Naive thymus-derived CD4-positive, alpha-beta T cell (primary cell): ENCODE data around the gene NMT2. TPM values are rescaled to one million over a fixed set of nuclear protein-coding genes. Genes with fewer than 3 reads are reported as not detected.
A peak's percentile ranks its signal among the peaks of the same experiment; 100 is the strongest.

Source experiments
- ATAC-seq: fragments of 150-1000 bp; cut with Tn5 transposase; 2 replicates; pipeline ENCODE4 v1.10.0; 2021; ENCODE audit warnings: mild to moderate bottlenecking, moderate library complexity
- CTCF ChIA-PET: fragments of 350-600 bp; sonication (Branson Sonifier 250); formaldehyde crosslinking; loops from one replicate; lab custom pipeline; 2021; ENCODE audit warnings: antibody characterized with exemption; lab: Charles Lee
- POLR2A ChIA-PET: fragments of 350-600 bp; sonication (Branson Sonifier 250); formaldehyde crosslinking; loops from one replicate; lab custom pipeline; 2021; ENCODE audit warnings: antibody characterized with exemption, inconsistent platforms; lab: Charles Lee
- DNase-seq, 9 donors: peaks; one replicate each; pipeline versions ENCODE4 v3.0.0 to v3.0.0-alpha.2; 2020 to 2022; ENCODE audit warnings: mixed read lengths in 1 of 9
- H3K27ac ChIP-seq: one replicate; pipeline ENCODE4 v1.7.0; 2013; ENCODE audit warnings: mild to moderate bottlenecking, low read depth, low read length, moderate library complexity
- H3K27me3 ChIP-seq, 2 donors: one replicate each; pipeline ENCODE4 v1.7.0; 2013; ENCODE audit warnings: low read length in 2 of 2, mild to moderate bottlenecking in 2 of 2, moderate library complexity in 2 of 2; ENCODE audit not compliant: control insufficient read depth in 2 of 2, insufficient read depth in 2 of 2
- H3K36me3 ChIP-seq, 3 experiments: 1 replicate in 2 of 3; 2 replicates in 1 of 3; pipeline ENCODE4 v1.7.0; 2013; ENCODE audit warnings: low read length in 3 of 3, mild to moderate bottlenecking in 3 of 3, moderate library complexity in 1 of 3; ENCODE audit not compliant: insufficient read depth in 3 of 3, control insufficient read depth in 2 of 3
- H3K4me1 ChIP-seq, 2 donors: one replicate each; pipeline ENCODE4 v1.7.0; 2013; ENCODE audit warnings: low read length in 2 of 2, mild to moderate bottlenecking in 2 of 2, moderate library complexity in 1 of 2; ENCODE audit not compliant: control insufficient read depth in 2 of 2, insufficient read depth in 2 of 2
- H3K4me3 ChIP-seq: 2 replicates; pipeline ENCODE4 v1.7.0; 2013; ENCODE audit warnings: mild to moderate bottlenecking, low read length
- H3K9me3 ChIP-seq, 3 experiments: 1 replicate in 2 of 3; 2 replicates in 1 of 3; pipeline ENCODE4 v1.7.0; 2013; ENCODE audit warnings: low read length in 3 of 3; ENCODE audit not compliant: control insufficient read depth in 2 of 3
- H3K27ac Mint-ChIP-seq, 9 donors: one replicate each; pipeline ENCODE4 v1.8.0; 2020 to 2022; ENCODE audit warnings: mixed read lengths in 9 of 9, mild to moderate bottlenecking in 8 of 9, moderate library complexity in 5 of 9, inconsistent platforms in 2 of 9
- H3K27me3 Mint-ChIP-seq, 5 donors: one replicate each; pipeline ENCODE4 v1.8.0; 2021 to 2022; ENCODE audit warnings: mixed read lengths in 5 of 5, mild to moderate bottlenecking in 1 of 5
- H3K36me3 Mint-ChIP-seq, 5 donors: one replicate each; pipeline ENCODE4 v1.8.0; 2020 to 2022; ENCODE audit warnings: mixed read lengths in 5 of 5, mild to moderate bottlenecking in 3 of 5, inconsistent platforms in 1 of 5
- H3K4me1 Mint-ChIP-seq, 7 donors: one replicate each; pipeline ENCODE4 v1.8.0; 2020 to 2022; ENCODE audit warnings: mixed read lengths in 7 of 7, mild to moderate bottlenecking in 3 of 7, inconsistent platforms in 1 of 7
- H3K4me3 Mint-ChIP-seq, 10 donors: one replicate each; pipeline ENCODE4 v1.8.0; 2020 to 2022; ENCODE audit warnings: mild to moderate bottlenecking in 10 of 10, mixed read lengths in 10 of 10, moderate library complexity in 6 of 10, inconsistent platforms in 2 of 10
- H3K9me3 Mint-ChIP-seq, 11 donors: one replicate each; pipeline ENCODE4 v1.8.0; 2020 to 2022; ENCODE audit warnings: mixed read lengths in 11 of 11, mild to moderate bottlenecking in 4 of 11, inconsistent platforms in 1 of 11, moderate library complexity in 1 of 11
- intact Hi-C, 2 donors: fragments of 100-400 bp; cut with micrococcal nuclease; formaldehyde crosslinking; loops; one replicate each; pipeline ENCODE4 v1.15.1; 2023
- polyA plus RNA-seq, 2 donors: library from polyadenylated mRNA; unstranded; fragments of 300-500 nt; fragmentation: Illumina TruSeq; gene quantifications; one replicate each; pipeline ENCODE4 v1.2.3, GENCODE V29; 2021
- total RNA-seq, 6 experiments: library from RNA in 5 of 6; stranded (reverse) in 5 of 6; gene quantifications; 1 replicate in 5 of 6; 2 replicates in 1 of 6; pipeline ENCODE4 v1.2.3 and lab custom pipeline; 2021 to 2026

The NMT2 gene
- total and polyA plus RNA-seq, 7 experiments from 2014 or later: 23.2 to 81.4 (median 43.8) TPM

DNA sequence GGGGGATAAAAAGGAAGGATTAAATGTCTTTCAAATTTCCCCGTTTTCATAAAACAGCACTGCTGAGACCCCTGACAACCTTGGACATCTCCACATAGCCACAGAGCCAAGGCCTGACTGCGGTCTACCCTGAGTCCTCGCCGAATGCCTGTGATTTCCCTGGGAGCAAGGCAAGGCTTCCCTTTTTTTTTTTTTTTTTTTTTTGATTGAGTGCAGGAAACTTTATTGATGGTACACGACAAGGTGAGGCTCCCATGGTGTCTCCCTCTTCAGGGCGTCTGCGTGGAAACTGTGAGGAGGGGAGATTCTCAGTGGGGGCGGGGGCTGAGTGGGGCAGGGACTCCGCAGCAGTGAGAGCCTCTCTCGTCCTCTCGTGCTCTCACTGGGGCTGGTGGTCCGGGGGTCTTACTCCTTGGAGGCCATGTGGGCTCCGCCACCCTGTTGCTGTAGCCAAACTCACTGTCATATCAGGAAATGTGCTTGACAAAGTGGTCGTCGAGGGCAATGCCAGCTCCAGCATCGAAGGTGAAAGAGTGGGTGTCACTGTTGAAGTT lies 75.6 kb downstream of the NMT2 start:
- H3K27ac ChIP-seq: no peak overlapping the region
- peaks cover 0 to 18% (median 0%) of the 10 kb centered on the region in 5 donors for H3K27me3 Mint-ChIP-seq
- H3K9me3 Mint-ChIP-seq: peaks cover 0 to 6% (median 0%) of the 10 kb centered on the region in 11 donors
- peaks cover 2 to 3% of the 10 kb centered on the region in 2 donors for H3K4me1 ChIP-seq
- no peaks in the 10 kb centered on the region for H3K9me3 ChIP-seq
- H3K36me3 ChIP-seq: peaks cover 0 to 9% (median 0%) of the 10 kb centered on the region in 3 experiments
- no peak overlapping the region for H3K4me3 Mint-ChIP-seq
- POLR2A ChIA-PET: interaction anchor here (1.4 kb wide), 1 partner anchor 10 kb away, joined by 4 read pairs; no protein-coding TSS in a partner anchor
- no peak overlapping the region for H3K27ac Mint-ChIP-seq
- ATAC-seq: no peak
- CTCF ChIA-PET: no interaction called here
- H3K27me3 ChIP-seq: no peaks in the 10 kb centered on the region
- peaks cover 0 to 23% (median 16%) of the 10 kb centered on the region in 7 donors for H3K4me1 Mint-ChIP-seq
- H3K36me3 Mint-ChIP-seq: peaks cover 0 to 5% (median 0%) of the 10 kb centered on the region in 5 donors
- DNase-seq: no peak
- no peak overlapping the region for H3K4me3 ChIP-seq
- intact Hi-C loops: no loop called here

DNA sequence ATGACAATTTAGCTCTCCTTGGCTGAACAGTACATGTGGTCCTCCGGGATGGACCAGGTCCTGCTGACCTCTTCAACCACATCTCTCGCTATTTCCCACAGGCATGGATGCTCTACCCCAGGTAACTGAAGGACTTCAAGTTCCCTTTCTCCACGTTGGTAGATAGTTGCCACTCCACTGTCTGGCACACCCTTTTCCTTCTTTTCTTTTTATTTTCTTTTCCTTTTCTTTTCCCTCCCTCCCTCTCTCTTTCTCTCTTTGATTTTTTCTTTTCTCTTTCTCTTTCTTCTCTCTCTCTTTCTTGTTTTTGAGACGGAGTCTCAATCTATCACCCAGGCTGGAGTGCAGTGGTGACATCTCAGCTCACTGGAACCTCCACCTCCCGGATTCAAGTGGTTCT lies 77.1 kb downstream of the NMT2 start:
- no peak overlapping the region for H3K27ac ChIP-seq
- no peaks in the 10 kb centered on the region for H3K27me3 ChIP-seq
- H3K27ac Mint-ChIP-seq: peak overlapping the region in 1 of 9 donors; percentile 65
- ChIA-PET POLR2A (no interaction called here), CTCF (no interaction called here)
- peaks cover 0 to 19% (median 0%) of the 10 kb centered on the region in 5 donors for H3K27me3 Mint-ChIP-seq
- H3K9me3 ChIP-seq: no peaks in the 10 kb centered on the region
- no peak overlapping the region for H3K4me3 Mint-ChIP-seq
- no peaks in the 10 kb centered on the region for H3K9me3 Mint-ChIP-seq
- no peak overlapping the region for H3K4me3 ChIP-seq
- H3K36me3 Mint-ChIP-seq: no peaks in the 10 kb centered on the region
- DNase-seq: no peak
- ATAC-seq: no peak
- H3K4me1 ChIP-seq: no peaks in the 10 kb centered on the region
- peaks cover 0 to 14% (median 5%) of the 10 kb centered on the region in 7 donors for H3K4me1 Mint-ChIP-seq
- intact Hi-C loops: no loop called here
- H3K36me3 ChIP-seq: no peaks in the 10 kb centered on the region

DNA sequence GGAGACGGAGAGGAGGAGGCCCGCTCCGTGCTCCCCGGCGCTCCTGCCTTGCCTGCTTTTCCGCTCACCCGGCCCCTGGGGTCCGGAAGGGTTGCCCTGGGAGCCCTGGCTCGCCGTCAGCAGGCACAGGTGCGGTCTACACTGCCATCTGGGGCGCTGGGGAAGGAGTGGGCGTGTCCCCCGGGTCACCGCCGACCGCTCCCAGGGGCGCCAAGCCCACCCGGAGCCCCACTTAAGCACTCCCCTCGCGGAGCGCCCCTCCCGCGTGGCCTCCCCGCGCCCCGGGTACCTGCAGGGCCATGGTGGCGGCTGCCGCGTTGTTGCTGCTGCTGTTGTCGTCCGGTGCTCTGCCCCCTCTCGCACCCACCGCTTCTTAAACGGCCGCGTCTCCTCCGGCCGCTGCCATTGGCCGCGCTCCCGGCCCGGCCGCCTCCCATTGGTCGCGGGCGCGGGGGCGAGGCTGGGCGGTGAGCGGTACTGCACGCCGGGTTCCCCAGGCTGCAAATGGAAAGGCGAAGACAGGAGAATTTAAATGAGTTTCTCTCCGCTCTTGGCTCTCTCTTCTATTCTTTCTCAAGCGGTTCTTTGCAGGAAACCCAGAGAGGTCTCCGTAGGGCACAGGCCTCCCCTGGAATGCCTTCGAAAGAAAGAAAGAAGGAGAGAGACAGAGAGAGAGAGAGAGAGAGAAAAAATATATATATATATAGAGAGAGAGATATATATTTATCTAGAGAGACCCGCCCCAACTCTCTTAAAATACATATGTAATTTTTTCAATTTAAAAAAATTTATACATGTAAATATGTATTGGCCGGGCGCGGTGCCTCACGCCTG lies 79.8 kb downstream of the NMT2 start, which contains the start of gene ACBD7:
TSS of gene ACBD7 (minus strand) at position 349 of the 834 bp plus-strand sequence. CDS start at position 301, 48 bp downstream.
- H3K9me3 Mint-ChIP-seq: no peaks in the 10 kb centered on the region
- intact Hi-C loops: loop anchor here (1.0 to 2.0 kb wide), 2 partner anchors 9 to 80 kb away; partner anchors contain the start of genes RPP38 (in 2 of the 2) and NMT2 (in 1 of the 2)
- peak within 1 kb of the TSS; percentile 71 for H3K4me3 ChIP-seq

DNA sequence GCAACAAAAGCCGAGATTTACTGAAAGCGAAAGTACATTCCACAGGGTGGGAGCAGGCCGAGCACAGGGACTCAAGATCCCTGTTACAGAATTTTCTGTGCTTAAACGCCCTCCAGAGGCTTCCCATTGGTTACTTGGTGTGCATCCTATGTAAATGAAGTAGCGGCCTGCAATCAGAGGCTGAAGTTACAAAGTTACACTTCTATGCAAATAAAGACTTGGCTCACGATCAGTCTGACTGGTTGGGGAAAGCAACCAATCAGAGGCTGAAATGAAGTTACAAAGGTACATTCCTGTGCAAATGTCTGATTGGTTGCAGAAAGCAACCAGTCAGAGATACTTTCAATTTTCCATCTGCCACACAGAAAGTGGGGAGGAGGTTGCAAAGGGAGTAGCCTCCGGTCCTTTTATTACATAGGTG lies 84.0 kb downstream of the NMT2 start:
- Histone ChIP-seq H3K27ac (no peak overlapping the region), H3K4me3 (peak overlapping the region; percentile 3), H3K9me3 (no peaks in the 10 kb centered on the region), H3K4me1 (no peaks in the 10 kb centered on the region), H3K36me3 (no peaks in the 10 kb centered on the region), H3K27me3 (no peaks in the 10 kb centered on the region)
- Mint-ChIP-seq H3K9me3 (no peaks in the 10 kb centered on the region), H3K4me1 (peaks cover 0 to 6% (median 0%) of the 10 kb centered on the region in 7 donors), H3K27me3 (peaks cover 0 to 3% (median 0%) of the 10 kb centered on the region in 5 donors), H3K4me3 (peak overlapping the region in 8 of 10 donors; percentile 38 to 73 (median 51)), H3K27ac (no peak overlapping the region), H3K36me3 (no peaks in the 10 kb centered on the region)
- CTCF ChIA-PET: no interaction called here
- intact Hi-C loops: no loop called here
- ATAC-seq (peak; percentile 66), DNase-seq (peak in 6 of 9 donors; percentile 20 to 55 (median 39))
- POLR2A ChIA-PET: no interaction called here

More for the DNA sequence above, 79.8 kb downstream of the NMT2 start, which contains the start of gene ACBD7:
- peak; percentile 98 for ATAC-seq
- Histone ChIP-seq H3K9me3 (no peaks in the 10 kb centered on the region), H3K36me3 (no peaks in the 10 kb centered on the region), H3K27ac (no peak within 1 kb of the TSS), H3K27me3 (no peaks in the 10 kb centered on the region), H3K4me1 (no peaks in the 10 kb centered on the region)
- H3K27me3 Mint-ChIP-seq: peaks cover 0 to 19% (median 0%) of the 10 kb centered on the region in 5 donors
- H3K36me3 Mint-ChIP-seq: no peaks in the 10 kb centered on the region
- peaks cover 0 to 6% (median 0%) of the 10 kb centered on the region in 7 donors for H3K4me1 Mint-ChIP-seq
- peak; percentile 74 to 87 (median 78) for DNase-seq
- peak within 1 kb of the TSS; percentile 69 to 82 (median 77) for H3K4me3 Mint-ChIP-seq
- peak within 1 kb of the TSS in 2 of 9 donors; percentile 29 to 45 for H3K27ac Mint-ChIP-seq
- POLR2A ChIA-PET: no interaction called here
- CTCF ChIA-PET: no interaction called here

DNA sequence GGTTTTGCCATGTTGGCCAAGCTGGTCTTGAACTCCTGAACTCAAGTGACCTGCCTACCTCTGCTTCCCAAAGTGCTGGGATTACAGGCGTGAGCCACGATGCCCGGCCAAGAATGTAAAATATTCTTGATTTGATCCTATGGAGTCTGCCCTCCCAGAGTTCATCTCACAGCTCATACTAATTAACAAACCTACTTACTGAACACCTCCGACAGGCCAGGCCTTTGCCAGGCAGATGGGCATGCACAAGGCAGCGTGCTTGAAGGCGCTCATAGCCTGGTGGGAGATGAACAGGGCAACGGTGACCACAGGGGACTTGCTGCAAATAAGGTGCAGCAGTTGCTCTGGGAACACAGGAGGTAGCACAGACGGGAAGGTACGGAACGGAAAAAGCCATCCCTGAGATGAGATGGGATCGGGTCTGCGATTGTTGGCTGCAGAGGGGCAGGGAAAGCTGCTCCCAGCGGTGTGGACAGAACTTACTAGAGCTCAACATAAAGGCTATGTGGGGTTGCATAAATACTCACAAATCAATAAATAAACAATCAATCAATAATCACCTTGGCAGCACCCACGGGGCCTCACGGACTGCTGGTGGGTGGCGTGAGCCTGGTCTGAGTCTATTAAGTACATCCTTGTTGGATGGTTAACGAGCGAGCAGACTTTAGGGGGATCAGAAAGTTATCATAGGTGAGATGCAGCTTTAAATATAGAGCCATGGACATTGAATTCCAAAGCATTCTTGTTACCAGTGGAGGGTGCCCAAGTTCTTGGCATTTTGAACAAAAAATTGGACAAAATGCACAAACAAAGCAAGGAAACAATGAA lies 84.6 kb downstream of the NMT2 start:
- H3K27ac ChIP-seq: no peak overlapping the region
- intact Hi-C loops: no loop called here

DNA sequence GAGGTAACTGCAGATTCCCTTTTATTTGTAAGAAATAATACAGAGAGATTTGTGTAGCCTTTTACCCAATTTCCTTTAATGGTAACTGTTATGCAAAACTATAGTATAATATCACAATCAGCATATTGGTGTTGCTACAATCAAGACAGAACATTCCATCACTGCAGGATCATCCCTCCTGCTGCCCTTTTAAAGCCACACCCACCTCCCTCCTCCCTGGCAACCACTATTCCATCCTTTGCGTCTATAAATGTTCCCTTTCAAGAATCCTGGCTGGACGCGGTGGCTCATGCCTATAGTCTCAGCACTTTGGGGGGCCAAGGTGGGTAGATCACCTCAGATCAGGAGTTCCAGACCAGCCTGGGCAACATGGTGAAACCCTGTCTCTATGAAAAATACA lies 93.1 kb downstream of the NMT2 start:
- DNase-seq (no peak), ATAC-seq (no peak)
- no peaks in the 10 kb centered on the region for H3K9me3 Mint-ChIP-seq
- H3K4me3 ChIP-seq: no peak overlapping the region
- no peaks in the 10 kb centered on the region for H3K36me3 ChIP-seq
- POLR2A ChIA-PET: no interaction called here
- no peaks in the 10 kb centered on the region for H3K27me3 ChIP-seq
- H3K27ac Mint-ChIP-seq: no peak overlapping the region
- peaks cover 0 to 5% (median 0%) of the 10 kb centered on the region in 5 donors for H3K27me3 Mint-ChIP-seq
- CTCF ChIA-PET: no interaction called here
- no peaks in the 10 kb centered on the region for H3K4me1 Mint-ChIP-seq
- no peaks in the 10 kb centered on the region for H3K9me3 ChIP-seq
- intact Hi-C loops: no loop called here
- no peak overlapping the region for H3K27ac ChIP-seq
- H3K4me1 ChIP-seq: no peaks in the 10 kb centered on the region
- H3K4me3 Mint-ChIP-seq: no peak overlapping the region
- no peaks in the 10 kb centered on the region for H3K36me3 Mint-ChIP-seq

More for the DNA sequence above, 84.6 kb downstream of the NMT2 start:
- CTCF ChIA-PET: no interaction called here
- POLR2A ChIA-PET: interaction anchor here (0.7 to 1.4 kb wide), 2 partner anchors 10 to 888 kb away, joined by 3 to 4 read pairs; no protein-coding TSS in a partner anchor
- H3K36me3 ChIP-seq: no peaks in the 10 kb centered on the region
- H3K36me3 Mint-ChIP-seq: no peaks in the 10 kb centered on the region
- DNase-seq (no peak), ATAC-seq (no peak)
- H3K4me3 Mint-ChIP-seq: peak overlapping the region in 8 of 10 donors; percentile 38 to 73 (median 51)
- H3K27ac Mint-ChIP-seq: no peak overlapping the region
- no peaks in the 10 kb centered on the region for H3K4me1 ChIP-seq
- peak overlapping the region; percentile 3 for H3K4me3 ChIP-seq
- no peaks in the 10 kb centered on the region for H3K9me3 ChIP-seq
- peaks cover 0 to 6% (median 0%) of the 10 kb centered on the region in 7 donors for H3K4me1 Mint-ChIP-seq
- H3K27me3 ChIP-seq: no peaks in the 10 kb centered on the region
- H3K9me3 Mint-ChIP-seq: no peaks in the 10 kb centered on the region
- H3K27me3 Mint-ChIP-seq: peaks cover 0 to 3% (median 0%) of the 10 kb centered on the region in 5 donors
